Skin epidermis (tissue), 12 donors: ENCODE results near the gene VDAC2.

ENCODE experiments used
- H3K27ac ChIP-seq, 21 experiments: fragments of 200-600 bp; sonication (generic) in 11 of 21; one replicate each; pipeline ENCODE4 v1.5.0; 2020; ENCODE audit warnings: mild to moderate bottlenecking in 3 of 21, inconsistent platforms in 2 of 21, moderate library complexity in 2 of 21
- H3K4me3 ChIP-seq, 7 experiments: fragments of 200-600 bp; sonication (generic) in 2 of 7; one replicate each; pipeline ENCODE4 v1.5.0; 2020; ENCODE audit warnings: inconsistent platforms in 2 of 7, mild to moderate bottlenecking in 2 of 7, moderate library complexity in 1 of 7

The VDAC2 gene

DNA sequence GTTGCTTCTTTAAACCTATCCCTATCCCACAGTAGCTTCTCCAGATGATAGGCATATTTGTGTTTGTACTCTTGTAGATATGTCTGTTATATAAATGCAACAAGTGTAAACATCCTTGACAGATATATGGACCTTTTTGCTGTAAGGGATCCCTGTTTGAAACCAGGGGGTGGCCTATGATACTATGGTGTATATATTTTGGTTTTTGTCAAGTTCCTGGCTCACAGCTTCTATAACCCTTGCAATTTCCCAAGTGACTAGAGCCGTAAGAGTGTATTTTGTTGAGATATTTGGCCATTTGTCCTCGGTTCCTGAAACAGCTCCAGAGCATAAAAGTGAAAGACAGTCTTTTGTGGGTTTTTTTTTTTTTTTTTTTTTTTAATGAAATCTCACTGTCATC, 15.5 kb downstream of the VDAC2 start:
- H3K4me3 ChIP-seq: no peak overlapping the region
- H3K27ac ChIP-seq: peak overlapping the region in 16 of 21 experiments; percentile 22 to 73 (median 52)

DNA sequence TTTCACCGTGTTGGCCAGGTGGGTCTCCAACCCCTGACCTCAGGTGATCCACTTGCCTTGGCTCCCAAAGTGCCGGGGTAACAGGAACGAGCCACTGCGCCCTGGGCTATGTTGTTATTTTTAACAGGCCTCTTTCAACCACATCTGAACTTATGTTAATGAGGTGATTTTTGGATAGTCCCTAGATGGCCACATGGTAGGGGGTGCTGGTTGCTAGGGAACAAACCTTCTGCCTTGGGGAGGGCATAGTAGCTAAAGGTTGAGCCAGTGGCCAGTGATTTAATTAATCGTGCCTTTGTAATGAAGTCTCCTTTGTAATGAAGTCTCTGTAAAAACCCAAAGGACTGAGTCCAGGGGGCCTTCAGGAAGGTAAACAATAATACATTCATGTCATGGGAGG, 16.1 kb downstream of the VDAC2 start:
- Histone ChIP-seq H3K4me3 (no peak overlapping the region), H3K27ac (peak overlapping the region in 11 of 21 experiments; percentile 28 to 72 (median 55))

DNA sequence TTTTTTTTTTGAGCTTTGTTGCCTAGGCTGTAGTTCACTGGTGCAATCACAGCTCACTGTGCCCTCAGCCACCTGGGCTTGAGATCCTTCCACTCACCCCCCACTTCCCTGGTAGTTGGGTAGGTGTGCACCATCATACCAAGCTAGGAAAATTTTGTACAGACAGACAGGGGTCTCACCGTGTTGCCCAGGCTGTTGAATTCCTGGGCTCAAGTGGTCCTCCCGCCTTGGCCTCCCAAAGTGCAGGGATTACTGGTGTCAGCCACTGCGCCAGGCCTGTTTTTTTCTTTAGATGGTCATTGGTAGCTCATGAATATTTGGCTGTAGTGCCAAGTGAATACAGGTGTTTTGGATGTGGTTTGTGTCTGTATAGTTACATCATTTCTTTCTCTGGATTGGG, 17.7 kb downstream of the VDAC2 start:
- no peak overlapping the region for H3K4me3 ChIP-seq
- peak overlapping the region in 2 of 21 experiments; percentile 10 to 35 for H3K27ac ChIP-seq

DNA sequence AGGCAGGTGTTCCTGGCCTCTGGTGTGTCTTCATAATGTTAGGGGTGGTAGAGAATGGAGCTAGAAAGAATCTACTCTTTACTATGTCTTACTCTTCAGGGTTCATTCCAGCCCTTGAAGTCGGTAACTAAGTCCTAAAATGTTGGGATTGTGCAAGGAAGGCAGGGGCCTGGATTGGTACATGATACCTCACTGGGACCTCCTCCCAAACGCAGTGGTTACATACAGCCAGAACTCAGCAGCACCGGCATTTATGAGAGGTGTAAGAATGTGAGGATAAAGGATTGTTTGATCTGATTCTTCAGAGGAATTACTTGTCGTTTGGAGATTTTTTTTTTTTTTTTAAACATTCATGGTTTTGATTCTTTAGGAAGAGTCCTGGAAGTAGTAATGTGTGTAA, 18.2 kb downstream of the VDAC2 start:
- Histone ChIP-seq H3K27ac (peak overlapping the region in 2 of 21 experiments; percentile 24 to 59), H3K4me3 (no peak overlapping the region)

DNA sequence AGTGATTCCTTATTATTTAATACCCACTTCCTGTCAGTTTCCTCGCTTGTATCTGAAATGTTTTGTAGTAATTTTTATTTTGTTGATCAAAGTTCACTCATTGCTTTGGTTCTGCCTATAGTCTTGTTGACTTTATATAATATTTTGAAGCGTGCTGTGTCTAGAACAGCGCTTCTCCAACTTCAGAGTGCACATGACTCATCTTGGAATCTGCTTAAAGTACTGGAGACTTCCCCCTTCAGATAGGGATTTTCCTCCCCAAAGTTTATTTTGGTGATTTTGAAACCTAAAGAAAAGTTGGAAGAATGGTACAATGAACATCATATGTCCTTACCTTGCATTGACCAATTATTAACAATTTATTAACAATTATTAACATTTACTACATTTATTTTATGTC, 19.4 kb downstream of the VDAC2 start:
- Histone ChIP-seq H3K27ac (peak overlapping the region in 1 of 21 experiments; percentile 24), H3K4me3 (no peak overlapping the region)

DNA sequence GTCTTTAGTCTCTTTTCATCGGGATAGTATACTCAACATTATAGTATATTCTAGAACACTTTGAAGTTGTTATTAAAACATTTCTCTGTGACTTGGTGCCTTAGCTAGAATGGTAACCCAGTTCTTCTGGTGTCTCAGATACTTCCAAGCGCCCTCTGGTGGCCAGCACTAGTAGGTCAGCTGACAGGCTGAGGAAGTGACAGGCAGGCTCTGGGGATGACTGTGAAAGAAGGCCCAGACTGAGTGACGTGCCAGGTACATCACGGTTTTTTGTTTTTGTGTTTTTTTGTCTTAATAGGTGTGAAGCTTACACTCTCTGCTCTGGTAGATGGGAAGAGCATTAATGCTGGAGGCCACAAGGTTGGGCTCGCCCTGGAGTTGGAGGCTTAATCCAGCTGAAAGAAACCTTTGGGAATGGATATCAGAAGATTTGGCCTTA, 20.0 kb downstream of the VDAC2 start:
- Histone ChIP-seq H3K4me3 (no peak overlapping the region), H3K27ac (no peak overlapping the region)

DNA sequence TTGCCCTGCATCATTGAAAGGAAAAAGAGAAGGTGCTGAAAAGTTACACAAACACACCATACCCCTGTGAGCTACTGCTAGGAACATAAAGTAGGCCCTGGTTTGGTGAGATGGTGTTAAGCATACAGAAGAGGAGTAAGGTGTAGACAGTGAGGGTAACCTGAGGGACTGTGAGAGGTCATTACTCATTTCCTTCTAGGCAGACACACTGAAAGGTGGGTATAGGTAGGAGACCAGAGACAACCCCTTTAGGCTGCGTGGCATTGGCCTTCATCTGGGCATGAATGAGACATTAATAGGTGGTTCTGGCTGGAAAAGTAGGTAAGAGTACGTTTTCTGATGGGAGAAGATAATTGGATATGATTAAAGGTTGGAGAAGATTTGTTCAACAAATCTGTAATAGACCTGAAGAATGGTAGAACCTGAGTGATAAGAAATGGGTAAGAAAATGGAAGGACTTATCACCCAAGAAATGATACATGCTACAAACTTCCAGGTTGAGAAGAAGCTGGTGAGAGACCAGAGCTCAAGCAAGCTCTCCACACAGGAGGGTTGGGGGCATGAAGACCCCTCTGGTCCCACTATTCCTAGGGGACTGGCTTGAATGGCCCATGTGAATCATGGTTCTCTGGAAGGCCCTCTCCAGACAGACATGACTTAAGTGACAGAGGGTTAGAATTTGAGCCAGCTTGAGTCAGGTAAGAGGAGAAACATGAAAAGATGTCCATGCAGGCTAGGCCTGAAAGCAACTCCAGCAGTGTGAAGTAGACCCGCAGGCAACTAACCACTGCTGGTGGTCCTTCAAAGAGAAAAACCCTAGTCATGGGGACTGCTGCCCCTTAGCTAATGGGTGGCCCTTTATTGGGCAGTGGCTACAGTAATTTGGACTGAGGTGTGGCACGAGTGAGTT, 21.3 kb downstream of the VDAC2 start:
- Histone ChIP-seq H3K4me3 (no peak overlapping the region), H3K27ac (no peak overlapping the region)

DNA sequence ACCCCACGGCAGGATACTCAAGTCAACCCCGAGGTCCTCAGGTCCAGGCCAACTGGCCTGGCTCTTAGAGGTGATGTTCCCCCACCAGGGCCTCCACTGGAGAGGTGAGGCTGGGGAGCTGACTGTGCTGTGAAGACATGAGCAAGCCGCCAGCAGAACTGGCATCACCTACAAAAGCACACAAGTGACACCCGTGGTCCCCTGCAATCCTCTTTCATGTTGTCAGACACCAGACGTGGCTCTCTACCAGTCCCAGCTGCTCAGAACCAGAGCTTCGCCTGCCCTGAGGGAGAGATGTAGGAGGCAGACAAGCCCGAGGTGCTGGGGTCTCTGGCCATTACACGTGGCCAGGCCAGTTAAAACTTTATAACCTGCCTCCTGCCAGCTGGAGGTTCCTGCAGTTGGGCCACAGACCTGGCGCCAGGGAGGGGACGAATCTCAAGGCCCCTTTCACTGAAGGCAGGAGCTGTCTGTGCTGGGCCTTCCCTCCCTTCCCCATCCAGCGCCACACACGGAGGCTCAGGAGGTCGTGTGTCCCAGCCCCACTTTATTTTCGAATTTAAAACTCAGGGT, 22.9 kb downstream of the VDAC2 start:
- H3K27ac ChIP-seq: peak overlapping the region in 19 of 21 experiments; percentile 3 to 89 (median 73)
- H3K4me3 ChIP-seq: peak overlapping the region in 4 of 7 experiments; percentile 71 to 93 (median 81)

DNA sequence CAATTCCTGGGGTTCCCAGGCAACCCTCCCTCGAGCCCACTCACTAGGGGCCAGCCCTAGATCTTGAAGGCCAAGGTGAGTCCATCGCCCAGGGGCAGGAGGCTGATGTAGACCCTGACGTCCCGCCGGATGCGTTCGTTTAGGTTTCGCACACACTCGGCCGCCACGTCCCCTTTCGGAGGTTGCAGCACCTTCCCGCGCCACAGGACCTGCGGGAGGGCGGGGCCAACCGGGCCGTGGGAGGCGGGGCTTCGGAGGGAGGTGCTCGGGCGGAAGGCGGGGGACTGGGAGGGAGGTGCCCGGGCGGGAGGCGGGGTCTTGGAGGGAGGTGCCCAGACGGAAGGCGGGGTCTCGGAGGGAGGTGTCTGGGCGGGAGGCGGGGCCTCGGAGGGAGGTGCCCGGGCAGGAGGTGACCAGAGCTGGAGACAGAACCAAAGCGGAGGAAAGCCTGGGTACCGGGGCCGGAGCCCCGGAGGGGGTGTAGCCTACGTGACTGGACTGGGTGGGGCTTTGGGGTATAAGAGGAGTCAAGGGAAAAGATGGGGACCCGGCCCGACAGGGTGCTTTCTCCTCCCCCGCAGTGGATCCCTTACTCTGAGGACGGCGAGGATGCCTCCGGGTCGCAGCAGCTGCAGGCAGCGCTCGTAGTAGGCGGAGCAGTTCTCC, 23.6 kb downstream of the VDAC2 start:
- H3K4me3 ChIP-seq: peak overlapping the region; percentile 52 to 93 (median 75)
- peak overlapping the region; percentile 57 to 94 (median 85) for H3K27ac ChIP-seq

DNA sequence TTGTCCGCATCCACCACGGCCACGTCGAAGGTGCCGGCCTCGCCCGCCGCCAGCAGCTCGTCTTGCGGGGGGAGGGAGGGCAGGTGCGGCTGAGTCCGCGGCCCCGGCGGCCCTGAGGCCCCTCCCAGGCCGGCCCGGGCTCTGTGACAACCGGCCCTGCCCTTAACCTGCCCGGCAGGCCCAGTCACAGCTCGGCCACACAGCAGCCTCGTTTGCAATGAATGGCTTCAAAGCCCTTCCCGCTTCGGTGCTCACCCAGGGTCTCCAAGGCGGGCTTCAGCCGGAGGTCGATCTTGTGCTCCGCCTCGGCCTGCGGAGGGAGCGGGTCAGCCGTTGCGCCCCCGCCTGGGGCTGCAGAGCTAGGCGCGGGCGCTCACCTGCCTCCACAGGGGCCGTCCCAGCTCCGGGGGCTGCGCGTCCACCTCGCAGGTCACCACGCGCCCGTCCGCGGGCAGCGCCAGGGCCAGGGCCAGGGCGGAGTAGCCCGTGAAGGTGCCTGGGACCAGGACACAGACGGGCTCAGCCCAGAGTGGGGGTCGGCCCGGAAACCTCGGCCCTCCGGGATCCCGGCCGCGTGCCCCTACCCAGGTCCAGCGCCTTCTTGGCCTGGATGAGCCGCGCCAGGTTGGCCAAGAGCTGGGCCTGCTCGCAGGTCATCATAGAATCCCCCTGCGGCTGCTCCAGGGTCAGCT, 24.2 kb downstream of the VDAC2 start:
- peak overlapping the region; percentile 57 to 94 (median 85) for H3K27ac ChIP-seq

DNA sequence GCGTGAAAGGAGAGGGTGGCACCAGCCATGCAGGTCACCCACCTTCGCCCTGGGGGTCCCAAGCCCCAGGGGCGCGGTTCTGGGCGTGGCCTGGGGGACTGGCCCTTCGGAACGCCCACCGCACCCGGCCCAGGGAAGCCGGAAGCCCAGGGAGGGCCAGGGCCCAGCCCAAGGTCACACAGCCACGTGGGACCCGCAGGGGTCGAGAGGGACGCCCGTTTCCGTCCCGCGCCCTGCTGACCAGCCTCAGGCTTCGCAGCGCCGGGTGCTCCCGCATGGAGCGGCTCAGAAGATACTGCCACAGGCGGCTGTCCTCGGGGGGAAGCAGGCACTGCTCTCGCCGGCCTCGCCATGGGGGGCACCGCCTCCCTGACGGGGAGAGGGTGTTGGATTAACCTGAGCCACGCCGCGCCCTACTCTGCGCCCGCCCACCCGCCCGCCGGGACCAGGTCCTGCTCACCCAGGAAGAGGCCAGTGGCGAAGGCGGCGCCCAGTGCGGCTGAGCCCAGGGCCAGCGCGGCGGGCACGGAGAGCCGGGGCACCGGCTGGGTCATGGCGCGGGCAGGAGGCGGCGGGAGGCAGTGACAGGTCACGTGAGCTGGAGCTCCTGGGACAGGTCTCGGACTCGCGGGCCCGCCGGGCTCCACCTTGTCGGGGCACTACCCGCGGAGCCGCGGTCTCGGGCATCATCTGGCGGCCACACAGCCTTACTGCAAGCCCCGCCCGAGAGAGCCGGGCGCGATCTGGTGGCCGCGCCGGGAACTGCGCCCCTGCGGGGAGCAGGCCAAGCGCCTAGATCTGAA, 25.0 kb downstream of the VDAC2 start, which contains the start of gene COMTD1:
Gene COMTD1, minus strand, starts transcription at position 583 of the 803 bp plus-strand sequence. Its CDS starts 29 bp downstream, at position 554.
- Histone ChIP-seq H3K4me3 (peak within 1 kb of the TSS; percentile 52 to 93 (median 75)), H3K27ac (peak within 1 kb of the TSS; percentile 57 to 94 (median 85))

More for the DNA sequence above, 24.2 kb downstream of the VDAC2 start:
- peak overlapping the region; percentile 52 to 93 (median 75) for H3K4me3 ChIP-seq

DNA sequence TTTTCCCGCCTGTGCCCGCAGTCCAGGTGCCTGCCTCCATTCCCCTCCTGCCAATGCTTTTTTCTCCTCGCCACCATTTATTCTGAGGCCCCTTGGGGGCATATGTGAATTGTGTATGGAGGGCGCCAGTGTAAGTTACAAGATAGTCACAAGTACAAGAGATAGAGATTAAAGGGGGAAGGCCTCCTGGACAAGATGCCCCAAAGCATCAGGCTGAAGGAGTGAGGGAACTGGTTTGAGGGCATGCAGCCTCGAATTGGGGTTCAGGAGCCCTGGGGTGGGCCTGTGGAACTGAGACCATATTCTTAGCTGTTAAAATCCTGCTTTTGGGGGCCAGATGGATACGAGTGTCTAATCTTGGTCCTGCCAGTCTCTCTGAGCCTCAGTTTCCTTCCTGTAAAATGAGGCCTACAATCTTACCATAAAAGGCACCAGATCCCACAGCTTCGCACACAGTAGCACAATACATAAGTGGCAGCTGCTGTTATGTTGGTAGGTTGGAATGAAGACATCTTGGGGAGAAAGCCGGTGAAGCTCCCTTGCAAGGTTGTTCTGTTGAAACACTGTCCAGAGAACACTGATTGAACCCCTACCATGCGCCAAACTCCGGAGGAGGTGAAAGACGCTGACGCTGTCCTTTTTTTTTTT, 25.7 kb downstream of the VDAC2 start:
- Histone ChIP-seq H3K27ac (peak overlapping the region in 14 of 21 experiments; percentile 43 to 94 (median 85)), H3K4me3 (peak overlapping the region in 5 of 7 experiments; percentile 52 to 93 (median 71))

DNA sequence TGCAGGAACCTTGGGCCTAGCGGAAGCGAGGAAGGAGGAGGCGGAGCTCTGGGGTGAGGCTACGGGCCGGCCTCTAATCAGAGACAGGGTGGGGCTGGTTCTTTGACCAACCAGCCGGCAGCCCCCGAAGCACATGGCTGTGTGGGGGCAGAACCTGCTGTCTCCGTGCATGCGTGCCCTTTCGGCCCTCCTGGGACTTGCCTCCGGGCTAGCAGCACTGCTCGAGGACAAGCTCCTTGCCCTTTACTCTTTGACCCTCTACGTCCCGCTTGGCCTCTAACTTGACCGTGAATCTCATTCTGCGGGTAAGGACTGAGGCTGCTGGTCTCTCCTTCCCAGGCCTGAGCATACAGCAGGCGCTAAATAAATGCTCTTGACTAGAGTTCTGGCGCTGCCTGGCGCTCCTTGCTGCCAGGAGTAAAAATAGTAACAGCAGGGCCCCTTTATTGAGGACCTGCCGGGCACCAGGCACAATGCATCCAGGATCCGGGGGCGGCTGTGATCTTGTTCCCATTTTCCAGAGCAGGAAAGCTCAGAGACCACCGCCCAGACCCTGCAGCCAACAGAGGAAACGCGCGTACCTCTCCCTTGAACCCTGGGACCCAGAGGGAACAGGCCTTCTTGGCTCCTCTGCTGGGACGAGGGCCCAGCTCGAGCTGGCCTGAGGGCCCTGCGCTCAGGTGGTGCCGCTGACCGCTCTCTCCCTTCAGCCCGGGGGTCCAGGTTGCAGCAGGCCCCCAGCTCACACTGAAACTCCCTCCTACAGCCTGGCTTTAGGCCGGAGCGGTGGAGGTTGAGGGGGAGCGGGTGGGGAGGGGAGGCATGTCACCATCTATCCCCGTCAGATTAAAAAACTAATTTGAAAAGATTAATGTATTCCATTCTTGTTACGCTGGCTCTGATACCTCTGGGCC, 27.8 kb downstream of the VDAC2 start:
- Histone ChIP-seq H3K4me3 (no peak overlapping the region), H3K27ac (no peak overlapping the region)

DNA sequence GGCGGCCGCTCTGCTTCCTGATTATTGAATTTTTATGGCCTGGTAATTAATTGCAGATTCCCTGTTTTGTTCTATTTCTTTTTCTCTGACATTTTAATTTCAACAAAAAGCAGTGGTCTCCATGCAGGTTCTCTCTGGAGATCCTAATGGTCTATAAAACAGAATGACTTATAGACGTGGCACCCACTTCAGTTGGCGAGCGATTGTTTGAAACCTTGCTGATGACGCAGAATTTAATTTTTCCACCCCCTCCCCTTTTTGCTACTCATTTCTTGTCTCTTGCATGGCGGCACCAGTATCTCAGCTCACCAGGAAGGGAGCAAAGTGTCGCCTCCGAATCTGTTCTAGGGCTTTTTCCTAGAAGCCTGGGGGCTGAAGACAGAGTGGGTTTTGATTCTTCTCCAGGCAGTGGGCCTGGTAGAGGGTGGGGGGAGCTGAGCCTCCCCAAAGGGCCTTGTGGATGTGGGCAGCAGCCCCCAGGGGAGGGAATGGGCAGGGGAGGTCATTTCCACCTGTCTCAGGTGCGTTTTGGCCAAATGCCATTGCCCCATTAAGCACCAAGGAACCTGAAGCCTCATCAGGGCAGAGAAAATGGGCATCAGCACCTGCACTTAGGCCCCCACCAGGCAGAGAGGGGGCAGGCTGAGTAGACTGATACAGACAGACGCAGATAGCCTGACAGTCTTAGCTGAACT, 28.6 kb downstream of the VDAC2 start:
- Histone ChIP-seq H3K27ac (no peak overlapping the region), H3K4me3 (no peak overlapping the region)

DNA sequence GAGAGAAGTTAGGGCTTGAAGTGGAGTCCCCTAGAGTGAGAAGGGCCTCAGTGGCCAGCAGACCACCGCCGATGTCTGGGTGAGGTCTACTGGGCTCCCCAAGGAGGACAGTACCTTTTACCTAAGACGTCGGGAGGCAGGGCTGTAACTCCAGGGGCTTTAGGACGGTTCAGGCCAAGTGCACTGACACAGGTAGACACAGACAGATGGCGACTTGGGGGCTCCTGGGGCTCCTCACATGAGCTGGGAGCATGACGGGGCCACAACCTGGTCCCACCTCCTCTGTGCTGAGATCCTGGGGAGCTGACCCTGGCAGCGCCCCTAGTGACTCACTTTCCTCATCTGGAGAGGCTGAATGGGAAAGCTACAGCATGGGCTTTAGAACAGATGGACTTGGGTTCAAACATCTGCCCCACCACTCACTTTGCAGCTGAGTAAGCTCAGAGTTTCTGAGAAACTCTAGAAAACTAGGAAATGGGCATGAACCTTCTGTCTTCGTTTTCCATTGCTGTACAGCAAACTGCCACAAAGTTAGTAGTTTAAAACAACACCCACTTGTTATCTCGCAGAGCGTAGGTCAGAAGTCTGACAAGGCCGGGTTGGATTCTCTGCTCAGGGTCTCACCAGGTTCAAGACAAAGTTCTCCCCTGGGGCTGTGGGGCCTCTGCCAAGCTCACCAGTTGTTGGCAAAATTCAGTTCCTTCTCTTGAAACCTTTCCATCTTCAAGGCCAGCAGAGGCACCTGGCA, 29.9 kb downstream of the VDAC2 start:
- Histone ChIP-seq H3K4me3 (no peak overlapping the region), H3K27ac (no peak overlapping the region)

DNA sequence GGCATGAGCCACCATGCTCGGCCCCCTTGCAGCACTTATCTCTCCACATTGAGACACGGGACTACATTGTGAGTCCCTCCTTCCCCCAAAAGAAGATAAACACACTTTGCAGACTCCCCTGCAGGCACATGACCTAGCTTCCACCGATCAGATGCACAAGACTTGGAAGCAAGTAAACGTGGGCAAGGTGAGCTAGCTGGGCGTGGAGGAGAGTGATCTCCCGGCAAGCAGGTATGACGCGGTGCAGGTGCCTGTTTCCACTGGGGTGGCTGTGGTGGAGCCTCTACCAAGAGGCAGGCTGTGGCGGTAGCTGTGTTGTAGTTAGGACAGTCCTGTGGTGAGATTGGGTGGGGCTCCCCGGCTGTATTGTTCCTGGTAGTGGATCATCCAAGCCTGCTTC, 32.8 kb downstream of the VDAC2 start:
- Histone ChIP-seq H3K4me3 (no peak overlapping the region), H3K27ac (peak overlapping the region in 3 of 21 experiments; percentile 26 to 57 (median 51))
